ENCODE results near the gene ANKRD53.

The ANKRD53 gene

GRCh38 chr2:70937866-70938585 lies 40.4 kb upstream of the ANKRD53 start:
- Histone ChIP-seq H3K27me3 (ENCODE audit: control insufficient read depth, insufficient read depth, low read length, poor library complexity, severe bottlenecking) (peaks cover 28% of the 10 kb centered on the region), H3K4me3 (ENCODE audit: insufficient read depth, low read depth, low read length) (no peak overlapping the region), H3K9me3 (ENCODE audit: control insufficient read depth, low read length) (no peaks in the 10 kb centered on the region), H3K36me3 (ENCODE audit: control insufficient read depth, insufficient read depth, low read length) (no peaks in the 10 kb centered on the region), H3K27ac (ENCODE audit: insufficient read depth, low read depth, low read length, poor library complexity, severe bottlenecking) (no peak overlapping the region), H3K4me1 (ENCODE audit: control insufficient read depth, insufficient read depth, low read length) (peaks cover 72% of the 10 kb centered on the region)
- 62 to 63% methylated on average over 9 of the region's 10 CpGs for whole genome bisulfite sequencing, 2 experiments

GRCh38 chr2:70938586-70938950 lies 39.9 kb upstream of the ANKRD53 start:
- 27 to 31% methylated on average over 3 of the region's 3 CpGs for WGBS, 2 experiments
- Histone ChIP-seq H3K27me3 (ENCODE audit: control insufficient read depth, insufficient read depth, low read length, poor library complexity, severe bottlenecking) (peaks cover 28% of the 10 kb centered on the region), H3K9me3 (ENCODE audit: control insufficient read depth, low read length) (no peaks in the 10 kb centered on the region), H3K4me3 (ENCODE audit: insufficient read depth, low read depth, low read length) (peak overlapping the region; percentile 16), H3K4me1 (ENCODE audit: control insufficient read depth, insufficient read depth, low read length) (peaks cover 78% of the 10 kb centered on the region), H3K27ac (ENCODE audit: insufficient read depth, low read depth, low read length, poor library complexity, severe bottlenecking) (no peak overlapping the region), H3K36me3 (ENCODE audit: control insufficient read depth, insufficient read depth, low read length) (no peaks in the 10 kb centered on the region)

GRCh38 chr2:70939001-70939838 lies 39.2 kb upstream of the ANKRD53 start:
- no peaks in the 10 kb centered on the region for H3K36me3 ChIP-seq (ENCODE audit: control insufficient read depth, insufficient read depth, low read length)
- WGBS, 2 experiments, result 10 to 11% methylated on average over 30 of the region's 30 CpGs
- H3K27ac ChIP-seq (ENCODE audit: insufficient read depth, low read depth, low read length, poor library complexity, severe bottlenecking), result no peak overlapping the region
- peaks cover 83% of the 10 kb centered on the region for H3K4me1 ChIP-seq (ENCODE audit: control insufficient read depth, insufficient read depth, low read length)
- H3K9me3 ChIP-seq (ENCODE audit: control insufficient read depth, low read length), result no peaks in the 10 kb centered on the region
- peaks cover 28% of the 10 kb centered on the region for H3K27me3 ChIP-seq (ENCODE audit: control insufficient read depth, insufficient read depth, low read length, poor library complexity, severe bottlenecking)
- peak overlapping the region; percentile 16 for H3K4me3 ChIP-seq (ENCODE audit: insufficient read depth, low read depth, low read length)

GRCh38 chr2:70939839-70940580 lies 38.4 kb upstream of the ANKRD53 start:
- 72 to 78% methylated on average over 10 of the region's 10 CpGs for WGBS, 2 experiments

GRCh38 chr2:70941186-70941585 lies 37.2 kb upstream of the ANKRD53 start:
- Histone ChIP-seq H3K27ac (ENCODE audit: insufficient read depth, low read depth, low read length, poor library complexity, severe bottlenecking) (no peak overlapping the region), H3K36me3 (ENCODE audit: control insufficient read depth, insufficient read depth, low read length) (no peaks in the 10 kb centered on the region), H3K4me1 (ENCODE audit: control insufficient read depth, insufficient read depth, low read length) (peaks cover 73% of the 10 kb centered on the region), H3K9me3 (ENCODE audit: control insufficient read depth, low read length) (no peaks in the 10 kb centered on the region), H3K27me3 (ENCODE audit: control insufficient read depth, insufficient read depth, low read length, poor library complexity, severe bottlenecking) (peaks cover 30% of the 10 kb centered on the region), H3K4me3 (ENCODE audit: insufficient read depth, low read depth, low read length) (no peak overlapping the region)
- WGBS, 2 experiments, result 88 to 90% methylated on average over 6 of the region's 6 CpGs

More at GRCh38 chr2:70939839-70940580, 38.4 kb upstream of the ANKRD53 start:
- no peak overlapping the region for H3K4me3 ChIP-seq (ENCODE audit: insufficient read depth, low read depth, low read length)
- H3K27me3 ChIP-seq (ENCODE audit: control insufficient read depth, insufficient read depth, low read length, poor library complexity, severe bottlenecking), result peaks cover 25% of the 10 kb centered on the region
- H3K27ac ChIP-seq (ENCODE audit: insufficient read depth, low read depth, low read length, poor library complexity, severe bottlenecking), result no peak overlapping the region
- H3K36me3 ChIP-seq (ENCODE audit: control insufficient read depth, insufficient read depth, low read length), result no peaks in the 10 kb centered on the region
- H3K9me3 ChIP-seq (ENCODE audit: control insufficient read depth, low read length), result no peaks in the 10 kb centered on the region
- peaks cover 83% of the 10 kb centered on the region for H3K4me1 ChIP-seq (ENCODE audit: control insufficient read depth, insufficient read depth, low read length)

GRCh38 chr2:70941701-70942100 lies 36.7 kb upstream of the ANKRD53 start:
- H3K9me3 ChIP-seq (ENCODE audit: control insufficient read depth, low read length), result no peaks in the 10 kb centered on the region
- H3K4me1 ChIP-seq (ENCODE audit: control insufficient read depth, insufficient read depth, low read length), result peaks cover 69% of the 10 kb centered on the region
- H3K36me3 ChIP-seq (ENCODE audit: control insufficient read depth, insufficient read depth, low read length), result no peaks in the 10 kb centered on the region
- H3K27ac ChIP-seq (ENCODE audit: insufficient read depth, low read depth, low read length, poor library complexity, severe bottlenecking), result no peak overlapping the region
- WGBS, 2 experiments, result 93 to 94% methylated on average over 5 of the region's 5 CpGs
- H3K27me3 ChIP-seq (ENCODE audit: control insufficient read depth, insufficient read depth, low read length, poor library complexity, severe bottlenecking), result peaks cover 35% of the 10 kb centered on the region
- no peak overlapping the region for H3K4me3 ChIP-seq (ENCODE audit: insufficient read depth, low read depth, low read length)

- WGBS, 2 experiments, result 48 to 52% methylated on average over 6 of the region's 6 CpGs
- no peak overlapping the region for H3K4me3 ChIP-seq (ENCODE audit: insufficient read depth, low read depth, low read length)
- H3K27ac ChIP-seq (ENCODE audit: insufficient read depth, low read depth, low read length, poor library complexity, severe bottlenecking), result no peak overlapping the region
- H3K4me1 ChIP-seq (ENCODE audit: control insufficient read depth, insufficient read depth, low read length), result peaks cover 64% of the 10 kb centered on the region
- H3K27me3 ChIP-seq (ENCODE audit: control insufficient read depth, insufficient read depth, low read length, poor library complexity, severe bottlenecking), result peaks cover 44% of the 10 kb centered on the region
- H3K9me3 ChIP-seq (ENCODE audit: control insufficient read depth, low read length), result no peaks in the 10 kb centered on the region
- no peaks in the 10 kb centered on the region for H3K36me3 ChIP-seq (ENCODE audit: control insufficient read depth, insufficient read depth, low read length)
These were observed 35.8 kb upstream of the ANKRD53 start for GRCh38 chr2:70942396-70943204.

GRCh38 chr2:70943205-70943871 lies 35.1 kb upstream of the ANKRD53 start:
- H3K27me3 ChIP-seq (ENCODE audit: control insufficient read depth, insufficient read depth, low read length, poor library complexity, severe bottlenecking), result peaks cover 49% of the 10 kb centered on the region
- WGBS, 2 experiments, result 25 to 27% methylated on average over 11 of the region's 11 CpGs
- H3K27ac ChIP-seq (ENCODE audit: insufficient read depth, low read depth, low read length, poor library complexity, severe bottlenecking), result no peak overlapping the region
- no peak overlapping the region for H3K4me3 ChIP-seq (ENCODE audit: insufficient read depth, low read depth, low read length)
- H3K9me3 ChIP-seq (ENCODE audit: control insufficient read depth, low read length), result no peaks in the 10 kb centered on the region
- H3K4me1 ChIP-seq (ENCODE audit: control insufficient read depth, insufficient read depth, low read length), result peaks cover 60% of the 10 kb centered on the region
- no peaks in the 10 kb centered on the region for H3K36me3 ChIP-seq (ENCODE audit: control insufficient read depth, insufficient read depth, low read length)

- 83 to 88% methylated on average over 4 of the region's 4 CpGs for WGBS, 2 experiments
- Histone ChIP-seq H3K4me3 (ENCODE audit: insufficient read depth, low read depth, low read length) (no peak overlapping the region), H3K27me3 (ENCODE audit: control insufficient read depth, insufficient read depth, low read length, poor library complexity, severe bottlenecking) (peaks cover 57% of the 10 kb centered on the region), H3K9me3 (ENCODE audit: control insufficient read depth, low read length) (no peaks in the 10 kb centered on the region), H3K27ac (ENCODE audit: insufficient read depth, low read depth, low read length, poor library complexity, severe bottlenecking) (no peak overlapping the region), H3K4me1 (ENCODE audit: control insufficient read depth, insufficient read depth, low read length) (peaks cover 51% of the 10 kb centered on the region), H3K36me3 (ENCODE audit: control insufficient read depth, insufficient read depth, low read length) (no peaks in the 10 kb centered on the region)
These were observed 34.2 kb upstream of the ANKRD53 start for GRCh38 chr2:70944111-70944690.

Measured in ectodermal cell (in vitro differentiated cells).